Mammary epithelial cell (primary cell): ENCODE results near the gene MOCS3.

ENCODE experiments used
- CTCF ChIP-seq, 2 donors: IDR thresholded peaks in 1 of 2; conservative IDR thresholded peaks in 1 of 2; 2 replicates each; pipeline ENCODE4 v1.5.1; 2011 to 2012; ENCODE audit warnings: inconsistent platforms in 2 of 2, low read length in 2 of 2, mild to moderate bottlenecking in 2 of 2, control low read depth in 1 of 2, low read depth in 1 of 2; ENCODE audit not compliant: insufficient read depth in 1 of 2; ENCODE audit errors: extremely low read depth in 1 of 2
- EZH2 ChIP-seq: IDR thresholded peaks from 2 replicates; pipeline ENCODE4 v1.6.1; 2012; ENCODE audit warnings: low read length, inconsistent platforms, borderline replicate concordance

GRCh38 chr20:51004305-51004727 lies 45.7 kb downstream of the MOCS3 start:
- TF ChIP-seq CTCF (conservative IDR thresholded peaks at IDR 0.05 in 1 of 2, IDR thresholded peaks at IDR 0.05 in 1 of 2; ENCODE audit: extremely low read depth in 1 of 2, insufficient read depth in 1 of 2, low read depth in 1 of 2, low read length in 2 of 2), result no peak
- no peak for TF ChIP-seq EZH2
